Calu3 (cell line): ENCODE data around the gene C5orf58. TPM values are rescaled to one million over a fixed set of nuclear protein-coding genes. Genes with fewer than 3 reads are reported as not detected.

Source experiments
- BruUV-seq: library from RNA; stranded (reverse); fragments of 400-500 nt; replicated peaks from 2 replicates; lab custom pipeline; 2021; lab: Mats Ljungman, UMichigan
- CTCF ChIA-PET: fragments of 300-600 bp; sonication (Branson Sonifier 250); formaldehyde crosslinking; loops from one replicate; lab custom pipeline; 2022; ENCODE audit warnings: antibody characterized with exemption; lab: Charles Lee
- DNase-seq: peaks from one replicate; pipeline ENCODE4 v3.0.0; 2022
- H3K27ac Mint-ChIP-seq: one replicate; pipeline ENCODE4 v1.8.0; 2022; ENCODE audit warnings: mixed read lengths; ENCODE audit not compliant: unreplicated experiment
- H3K27me3 Mint-ChIP-seq: one replicate; pipeline ENCODE4 v1.8.0; 2022; ENCODE audit warnings: mixed read lengths; ENCODE audit not compliant: unreplicated experiment
- H3K36me3 Mint-ChIP-seq: one replicate; pipeline ENCODE4 v1.8.0; 2022; ENCODE audit warnings: mild to moderate bottlenecking, moderate library complexity, mixed read lengths; ENCODE audit not compliant: insufficient read depth, unreplicated experiment
- H3K4me1 Mint-ChIP-seq: one replicate; pipeline ENCODE4 v1.8.0; 2022; ENCODE audit warnings: mild to moderate bottlenecking, low read depth, mixed read lengths; ENCODE audit not compliant: unreplicated experiment
- H3K4me3 Mint-ChIP-seq: one replicate; pipeline ENCODE4 v1.8.0; 2022; ENCODE audit warnings: mild to moderate bottlenecking, low read depth, moderate library complexity, mixed read lengths; ENCODE audit not compliant: unreplicated experiment
- H3K9me3 Mint-ChIP-seq: one replicate; pipeline ENCODE4 v1.8.0; 2022; ENCODE audit warnings: low read depth, mixed read lengths; ENCODE audit not compliant: unreplicated experiment
- intact Hi-C: fragments of 100-400 bp; cut with micrococcal nuclease; formaldehyde crosslinking; loops from one replicate; pipeline ENCODE4 v1.10.0; 2022; ENCODE audit not compliant: unreplicated experiment
- total RNA-seq: library from RNA; stranded (reverse); gene quantifications from 2 replicates; pipeline ENCODE4 v1.2.3, GENCODE V29; 2022
- TF ChIP-seq, protein P1 (sequence below): fragments of 200-600 bp; IDR thresholded peaks from one replicate; pipeline ENCODE4 v1.8.0; 2022; ENCODE audit warnings: antibody characterized with exemption; ENCODE audit not compliant: unreplicated experiment

Gene C5orf58
- total RNA-seq, 1 experiment from 2014 or later: not detected

DNA sequence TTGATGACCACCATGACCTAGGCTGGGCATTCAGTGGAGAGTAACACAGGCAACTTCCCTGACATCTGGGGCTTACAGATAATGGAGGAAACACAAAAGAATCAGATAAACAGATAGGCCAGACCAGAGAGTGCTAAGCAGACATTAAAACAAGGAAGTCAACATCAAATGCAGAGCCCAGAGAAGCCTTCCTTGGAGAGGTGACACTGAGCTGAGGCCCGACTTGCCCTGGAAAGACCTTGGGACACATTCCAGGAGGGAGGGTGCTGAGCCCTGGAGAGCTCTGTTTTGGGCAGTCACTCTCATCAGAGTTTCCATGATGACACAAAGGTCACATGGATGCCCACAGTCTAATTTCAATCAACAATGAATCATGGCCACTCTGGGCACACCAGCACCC is 31.9 kb upstream of the C5orf58 start:
- no peak for DNase-seq
- Mint-ChIP-seq H3K4me1 (no peaks in the 10 kb centered on the region), H3K27me3 (peaks cover 98% of the 10 kb centered on the region), H3K27ac (no peak overlapping the region), H3K9me3 (no peaks in the 10 kb centered on the region), H3K4me3 (no peak overlapping the region), H3K36me3 (no peaks in the 10 kb centered on the region)
- TF ChIP-seq, protein P1, sequence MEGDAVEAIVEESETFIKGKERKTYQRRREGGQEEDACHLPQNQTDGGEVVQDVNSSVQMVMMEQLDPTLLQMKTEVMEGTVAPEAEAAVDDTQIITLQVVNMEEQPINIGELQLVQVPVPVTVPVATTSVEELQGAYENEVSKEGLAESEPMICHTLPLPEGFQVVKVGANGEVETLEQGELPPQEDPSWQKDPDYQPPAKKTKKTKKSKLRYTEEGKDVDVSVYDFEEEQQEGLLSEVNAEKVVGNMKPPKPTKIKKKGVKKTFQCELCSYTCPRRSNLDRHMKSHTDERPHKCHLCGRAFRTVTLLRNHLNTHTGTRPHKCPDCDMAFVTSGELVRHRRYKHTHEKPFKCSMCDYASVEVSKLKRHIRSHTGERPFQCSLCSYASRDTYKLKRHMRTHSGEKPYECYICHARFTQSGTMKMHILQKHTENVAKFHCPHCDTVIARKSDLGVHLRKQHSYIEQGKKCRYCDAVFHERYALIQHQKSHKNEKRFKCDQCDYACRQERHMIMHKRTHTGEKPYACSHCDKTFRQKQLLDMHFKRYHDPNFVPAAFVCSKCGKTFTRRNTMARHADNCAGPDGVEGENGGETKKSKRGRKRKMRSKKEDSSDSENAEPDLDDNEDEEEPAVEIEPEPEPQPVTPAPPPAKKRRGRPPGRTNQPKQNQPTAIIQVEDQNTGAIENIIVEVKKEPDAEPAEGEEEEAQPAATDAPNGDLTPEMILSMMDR: no peak
- CTCF ChIA-PET: interaction anchor here (1.1 kb wide), 1 partner anchor 18 kb away, joined by 4 read pairs; no protein-coding TSS in a partner anchor
- intact Hi-C loops: no loop called here
- no TSS peak for BruUV-seq

DNA sequence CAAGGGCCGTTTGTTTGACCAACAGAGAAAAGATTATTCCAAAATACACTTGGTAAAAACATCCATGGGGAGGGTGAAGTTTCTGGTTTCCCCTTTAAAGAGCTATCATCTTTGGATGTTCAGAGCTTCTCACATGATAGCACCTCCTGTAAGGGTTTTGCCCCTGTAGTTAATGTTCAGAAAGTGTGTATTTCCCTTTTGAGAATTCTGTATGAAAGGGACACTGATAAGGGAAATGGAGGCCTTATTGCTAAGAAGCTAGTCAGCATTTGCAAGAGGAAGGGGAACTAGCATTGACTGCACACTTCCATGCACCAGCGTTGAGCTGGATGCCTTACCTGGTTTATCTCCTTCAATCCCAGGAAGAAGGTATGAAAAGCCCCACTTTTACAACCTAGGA is 31.5 kb upstream of the C5orf58 start:
- TF ChIP-seq, protein P1: no peak
- Mint-ChIP-seq H3K9me3 (no peaks in the 10 kb centered on the region), H3K4me1 (no peaks in the 10 kb centered on the region), H3K4me3 (no peak overlapping the region), H3K27me3 (peaks cover 98% of the 10 kb centered on the region), H3K36me3 (no peaks in the 10 kb centered on the region), H3K27ac (no peak overlapping the region)
- CTCF ChIA-PET: interaction anchor here (0.7 to 1.1 kb wide), 2 partner anchors 18 to 199 kb away, joined by 3 to 4 read pairs; no protein-coding TSS in a partner anchor
- BruUV-seq: no TSS peak
- intact Hi-C loops: no loop called here
- DNase-seq: no peak

DNA sequence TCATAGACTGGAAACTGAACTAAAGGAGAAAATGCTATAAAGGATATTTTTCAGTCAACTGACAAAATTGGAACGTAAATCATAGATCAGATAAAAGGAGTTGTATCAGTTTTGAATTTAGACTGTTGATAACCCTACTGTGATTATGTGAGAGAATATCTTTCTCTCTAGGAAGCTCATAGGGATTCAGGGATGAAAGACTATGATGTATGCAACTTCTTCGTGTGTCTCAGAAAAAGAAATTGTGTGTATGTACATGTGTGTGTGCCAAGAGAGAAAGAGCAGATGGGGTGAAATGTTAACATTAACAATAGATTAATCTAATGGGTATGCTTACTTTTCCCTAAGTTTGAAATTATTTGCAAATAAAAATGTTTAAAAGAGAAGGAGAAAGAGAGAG is 30.7 kb upstream of the C5orf58 start:
- intact Hi-C loops: no loop called here
- no TSS peak for BruUV-seq
- TF ChIP-seq, protein P1: no peak
- Mint-ChIP-seq H3K4me1 (no peaks in the 10 kb centered on the region), H3K9me3 (no peaks in the 10 kb centered on the region), H3K27ac (no peak overlapping the region), H3K27me3 (peaks cover 98% of the 10 kb centered on the region), H3K36me3 (no peaks in the 10 kb centered on the region), H3K4me3 (no peak overlapping the region)
- CTCF ChIA-PET: interaction anchor here (0.7 to 1.1 kb wide), 3 partner anchors 14 to 199 kb away, joined by 3 to 7 read pairs (median 3); no protein-coding TSS in a partner anchor
- DNase-seq: no peak

DNA sequence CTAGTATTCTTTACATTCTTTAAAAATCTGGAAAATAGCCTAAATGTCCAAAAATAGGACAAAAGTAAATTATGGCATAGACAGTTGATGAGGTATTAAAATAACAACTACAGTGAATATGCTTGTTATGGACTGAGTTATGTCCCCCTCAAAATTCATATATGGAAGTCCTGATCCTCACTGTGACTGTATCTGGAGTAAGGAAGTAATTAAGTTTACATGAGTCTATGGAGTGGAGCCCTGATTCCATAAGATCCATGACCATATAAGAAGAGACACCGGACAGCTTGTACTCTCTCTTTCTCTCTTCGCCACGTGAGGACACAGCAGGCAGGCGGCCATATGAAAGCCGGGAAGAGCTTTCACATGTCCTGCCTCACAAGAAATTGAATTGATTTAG is 28.6 kb upstream of the C5orf58 start:
- peaks cover 98% of the 10 kb centered on the region for H3K27me3 Mint-ChIP-seq
- no peak for DNase-seq
- no peaks in the 10 kb centered on the region for H3K4me1 Mint-ChIP-seq
- H3K27ac Mint-ChIP-seq: no peak overlapping the region
- H3K4me3 Mint-ChIP-seq: no peak overlapping the region
- TF ChIP-seq, protein P1: no peak
- intact Hi-C loops: no loop called here
- no TSS peak for BruUV-seq
- CTCF ChIA-PET: no interaction called here
- no peaks in the 10 kb centered on the region for H3K9me3 Mint-ChIP-seq
- no peaks in the 10 kb centered on the region for H3K36me3 Mint-ChIP-seq
